ENCODE measurements around the gene TTPAL.

DNA sequence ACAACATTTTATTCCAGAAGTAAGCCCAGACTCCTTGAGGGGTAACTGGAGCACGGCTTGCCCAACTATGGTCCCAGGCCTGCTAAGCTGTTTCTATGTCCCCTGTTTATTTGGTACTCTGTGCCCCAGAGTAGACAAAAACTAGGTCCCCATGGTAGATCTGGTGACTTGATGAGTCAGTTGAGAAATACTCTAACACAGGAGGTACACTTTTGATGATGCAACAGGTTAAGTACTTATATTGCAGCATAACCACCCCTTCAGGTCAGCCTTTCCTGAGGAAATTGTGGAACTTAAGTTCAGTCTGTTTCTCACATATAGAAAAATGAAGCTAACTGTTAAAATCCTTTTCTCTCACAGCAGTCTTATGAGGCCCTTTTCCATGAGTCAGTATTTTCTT is 19.6 kb downstream of the TTPAL start:
- TF ChIP-seq CTCF (conservative IDR thresholded peaks at IDR 0.05; ENCODE audit: low read depth, low read length) (no peak), EZH2 (IDR thresholded peaks at IDR 0.05; ENCODE audit: low read length, unreplicated experiment) (no peak)
